ENCODE data around the gene MBD3L1. TPM values are rescaled to one million over a fixed set of nuclear protein-coding genes. Genes with fewer than 3 reads are reported as not detected.

Gene MBD3L1
- total and polyA plus RNA-seq, 4 donors: not detected

DNA sequence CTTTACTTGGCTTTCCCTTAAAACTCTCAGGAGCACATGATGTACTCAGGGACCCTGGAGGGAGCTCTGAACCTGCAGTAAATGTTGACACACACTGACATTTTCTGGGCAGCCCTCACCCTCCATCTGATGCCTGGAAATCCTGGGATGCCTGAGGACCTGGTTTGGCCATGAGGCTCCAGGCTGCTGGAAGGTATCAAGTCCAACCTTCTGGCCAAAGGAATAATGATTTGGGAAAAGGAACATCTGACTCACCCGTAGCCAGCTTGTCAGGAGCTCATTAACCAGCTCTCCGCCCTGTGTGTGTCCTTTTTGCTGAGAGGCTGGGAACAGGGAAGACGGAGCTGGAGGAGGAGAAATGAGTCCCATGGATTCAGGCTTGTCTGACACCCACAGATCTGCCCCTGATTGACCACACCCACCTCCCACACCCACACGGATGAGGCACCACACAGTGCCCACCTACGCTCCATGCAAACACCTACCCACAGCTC lies 10.4 kb upstream of the MBD3L1 start:
- DNase-seq (ENCODE audit: low spot score): no peak
- WGBS: 97% methylated on average over 5 of the region's 5 CpGs
- Histone ChIP-seq H3K36me3 (ENCODE audit: control insufficient read depth in 4 of 4, insufficient read depth in 3 of 4, low read depth in 1 of 4, low read length in 3 of 4) (peaks cover 28 to 94% (median 81%) of the 10 kb centered on the region in 4 donors), H3K4me1 (ENCODE audit: control insufficient read depth in 4 of 4, insufficient read depth in 4 of 4, low read length in 3 of 4) (no peaks in the 10 kb centered on the region), H3K4me3 (ENCODE audit: low read depth in 1 of 3, low read length in 3 of 3) (peak overlapping the region in 1 of 3 donors; percentile 4), H3K27ac (ENCODE audit: low read depth in 1 of 2, low read length in 2 of 2) (no peak overlapping the region), H3K9me3 (ENCODE audit: control insufficient read depth in 4 of 4, low read length in 3 of 4) (peaks cover 18 to 56% (median 38%) of the 10 kb centered on the region in 4 donors), H3K27me3 (ENCODE audit: control insufficient read depth in 4 of 4, insufficient read depth in 4 of 4, low read length in 3 of 4) (no peaks in the 10 kb centered on the region), H3K9ac (ENCODE audit: low read depth in 1 of 2, low read length in 2 of 2) (no peak overlapping the region)
- TF ChIP-seq RXRA (IDR thresholded peaks at IDR 0.05) (no peak), GABPA (IDR thresholded peaks at IDR 0.05 in 1 of 2, conservative IDR thresholded peaks at IDR 0.05 in 1 of 2) (no peak), FOXA1 (IDR thresholded peaks at IDR 0.05) (no peak), EGR1 (IDR thresholded peaks at IDR 0.05; ENCODE audit: low read depth in 2 of 2) (no peak), RAD21 (IDR thresholded peaks at IDR 0.05) (no peak), TAF1 (conservative IDR thresholded peaks at IDR 0.05) (no peak), HNF4A (conservative IDR thresholded peaks at IDR 0.05) (no peak), JUND (IDR thresholded peaks at IDR 0.05) (no peak), HNF4G (IDR thresholded peaks at IDR 0.05) (no peak), YY1 (IDR thresholded peaks at IDR 0.05) (no peak)
- TF ChIP-seq, protein P1, sequence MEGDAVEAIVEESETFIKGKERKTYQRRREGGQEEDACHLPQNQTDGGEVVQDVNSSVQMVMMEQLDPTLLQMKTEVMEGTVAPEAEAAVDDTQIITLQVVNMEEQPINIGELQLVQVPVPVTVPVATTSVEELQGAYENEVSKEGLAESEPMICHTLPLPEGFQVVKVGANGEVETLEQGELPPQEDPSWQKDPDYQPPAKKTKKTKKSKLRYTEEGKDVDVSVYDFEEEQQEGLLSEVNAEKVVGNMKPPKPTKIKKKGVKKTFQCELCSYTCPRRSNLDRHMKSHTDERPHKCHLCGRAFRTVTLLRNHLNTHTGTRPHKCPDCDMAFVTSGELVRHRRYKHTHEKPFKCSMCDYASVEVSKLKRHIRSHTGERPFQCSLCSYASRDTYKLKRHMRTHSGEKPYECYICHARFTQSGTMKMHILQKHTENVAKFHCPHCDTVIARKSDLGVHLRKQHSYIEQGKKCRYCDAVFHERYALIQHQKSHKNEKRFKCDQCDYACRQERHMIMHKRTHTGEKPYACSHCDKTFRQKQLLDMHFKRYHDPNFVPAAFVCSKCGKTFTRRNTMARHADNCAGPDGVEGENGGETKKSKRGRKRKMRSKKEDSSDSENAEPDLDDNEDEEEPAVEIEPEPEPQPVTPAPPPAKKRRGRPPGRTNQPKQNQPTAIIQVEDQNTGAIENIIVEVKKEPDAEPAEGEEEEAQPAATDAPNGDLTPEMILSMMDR (IDR thresholded peaks at IDR 0.05; ENCODE audit: low read depth, low read length, missing input control): no peak
- TF ChIP-seq, protein P2, sequence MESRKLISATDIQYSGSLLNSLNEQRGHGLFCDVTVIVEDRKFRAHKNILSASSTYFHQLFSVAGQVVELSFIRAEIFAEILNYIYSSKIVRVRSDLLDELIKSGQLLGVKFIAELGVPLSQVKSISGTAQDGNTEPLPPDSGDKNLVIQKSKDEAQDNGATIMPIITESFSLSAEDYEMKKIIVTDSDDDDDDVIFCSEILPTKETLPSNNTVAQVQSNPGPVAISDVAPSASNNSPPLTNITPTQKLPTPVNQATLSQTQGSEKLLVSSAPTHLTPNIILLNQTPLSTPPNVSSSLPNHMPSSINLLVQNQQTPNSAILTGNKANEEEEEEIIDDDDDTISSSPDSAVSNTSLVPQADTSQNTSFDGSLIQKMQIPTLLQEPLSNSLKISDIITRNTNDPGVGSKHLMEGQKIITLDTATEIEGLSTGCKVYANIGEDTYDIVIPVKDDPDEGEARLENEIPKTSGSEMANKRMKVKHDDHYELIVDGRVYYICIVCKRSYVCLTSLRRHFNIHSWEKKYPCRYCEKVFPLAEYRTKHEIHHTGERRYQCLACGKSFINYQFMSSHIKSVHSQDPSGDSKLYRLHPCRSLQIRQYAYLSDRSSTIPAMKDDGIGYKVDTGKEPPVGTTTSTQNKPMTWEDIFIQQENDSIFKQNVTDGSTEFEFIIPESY (IDR thresholded peaks at IDR 0.05): no peak
- TF ChIP-seq, protein P3, sequence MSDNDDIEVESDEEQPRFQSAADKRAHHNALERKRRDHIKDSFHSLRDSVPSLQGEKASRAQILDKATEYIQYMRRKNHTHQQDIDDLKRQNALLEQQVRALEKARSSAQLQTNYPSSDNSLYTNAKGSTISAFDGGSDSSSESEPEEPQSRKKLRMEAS (IDR thresholded peaks at IDR 0.05): no peak
- TF ChIP-seq, protein P4, sequence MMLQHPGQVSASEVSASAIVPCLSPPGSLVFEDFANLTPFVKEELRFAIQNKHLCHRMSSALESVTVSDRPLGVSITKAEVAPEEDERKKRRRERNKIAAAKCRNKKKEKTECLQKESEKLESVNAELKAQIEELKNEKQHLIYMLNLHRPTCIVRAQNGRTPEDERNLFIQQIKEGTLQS (IDR thresholded peaks at IDR 0.05): no peak

DNA sequence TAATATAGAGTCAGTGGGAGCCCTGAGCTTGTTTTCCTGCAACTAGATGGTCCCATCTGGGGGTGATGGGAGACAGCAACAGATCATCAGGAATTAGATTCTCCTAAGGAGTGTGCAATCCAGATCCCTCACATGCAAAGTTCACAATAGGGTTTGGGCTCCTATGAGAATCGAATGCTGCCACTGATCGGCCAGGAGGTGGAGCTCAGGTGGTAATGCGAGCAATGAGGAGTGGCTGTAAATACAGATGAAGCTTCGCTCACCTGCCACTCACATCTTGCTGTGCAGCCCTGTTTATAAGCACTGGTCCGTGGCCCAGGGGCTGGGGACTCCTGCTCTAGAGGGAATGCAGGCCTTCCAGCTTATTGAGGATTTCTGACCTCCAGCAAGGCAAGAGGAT lies 5.8 kb upstream of the MBD3L1 start:
- no peak for TF ChIP-seq RXRA (IDR thresholded peaks at IDR 0.05)
- no peak for TF ChIP-seq JUND (IDR thresholded peaks at IDR 0.05)
- TF ChIP-seq, protein P2 (IDR thresholded peaks at IDR 0.05): no peak
- no peak for TF ChIP-seq TAF1 (conservative IDR thresholded peaks at IDR 0.05)
- TF ChIP-seq HNF4G (IDR thresholded peaks at IDR 0.05): no peak
- no peak for TF ChIP-seq FOXA1 (IDR thresholded peaks at IDR 0.05)
- no peak for TF ChIP-seq EGR1 (IDR thresholded peaks at IDR 0.05; ENCODE audit: low read depth in 2 of 2)
- TF ChIP-seq YY1 (IDR thresholded peaks at IDR 0.05): no peak
- TF ChIP-seq GABPA (IDR thresholded peaks at IDR 0.05 in 1 of 2, conservative IDR thresholded peaks at IDR 0.05 in 1 of 2): no peak
- no peak for TF ChIP-seq NR2F2 (IDR thresholded peaks at IDR 0.05)
- no peak for TF ChIP-seq FOXA2 (IDR thresholded peaks at IDR 0.05)
- no peak for TF ChIP-seq SP1 (IDR thresholded peaks at IDR 0.05)
- WGBS: 97% methylated on average over 5 of the region's 5 CpGs
- Histone ChIP-seq H3K36me3 (ENCODE audit: control insufficient read depth in 4 of 4, insufficient read depth in 3 of 4, low read depth in 1 of 4, low read length in 3 of 4) (peaks cover 13 to 77% (median 50%) of the 10 kb centered on the region in 4 donors), H3K9me3 (ENCODE audit: control insufficient read depth in 4 of 4, low read length in 3 of 4) (peaks cover 7 to 26% (median 18%) of the 10 kb centered on the region in 4 donors), H3K4me3 (ENCODE audit: low read depth in 1 of 3, low read length in 3 of 3) (peak overlapping the region in 1 of 3 donors; percentile 41), H3K27ac (ENCODE audit: low read depth in 1 of 2, low read length in 2 of 2) (no peak overlapping the region), H3K4me1 (ENCODE audit: control insufficient read depth in 4 of 4, insufficient read depth in 4 of 4, low read length in 3 of 4) (peaks cover 0 to 3% (median under 1%) of the 10 kb centered on the region in 4 donors), H3K9ac (ENCODE audit: low read depth in 1 of 2, low read length in 2 of 2) (no peak overlapping the region), H3K27me3 (ENCODE audit: control insufficient read depth in 4 of 4, insufficient read depth in 4 of 4, low read length in 3 of 4) (no peaks in the 10 kb centered on the region)
- no peak for DNase-seq (ENCODE audit: low spot score)

Measured in liver (tissue), 9 donors.